GM19455 (cell line): Measurements from ENCODE around the gene EEF1A2.
"Not testable (repeated sequence)": the region's sequence is repeated elsewhere in the genome, so short reads cannot be mapped to it uniquely, and the experiment has no call there.

Experiments used
- ATAC-seq: cut with Tn5 transposase; IDR thresholded peaks from one replicate; pipeline ENCODE4 v1.9.1; 2021; ENCODE audit not compliant: unreplicated experiment

The EEF1A2 gene

GRCh38 chr20:63521602-63522001, 22.7 kb upstream of the EEF1A2 start:
- no peak for ATAC-seq

GRCh38 chr20:63520934-63521601, 22.2 kb upstream of the EEF1A2 start:
- peak; percentile 57 for ATAC-seq

- peak; percentile 65 for ATAC-seq
Measured at GRCh38 chr20:63520504-63520933, 21.6 kb upstream of the EEF1A2 start, which contains the start of gene PPDPF. Gene PPDPF (plus strand): TSS chr20:63520765. CDS start chr20:63521309, 544 bp downstream.

- ATAC-seq = peak; percentile 32
Measured at GRCh38 chr20:63519668-63520503, 21.0 kb upstream of the EEF1A2 start.

GRCh38 chr20:63518946-63519667, 20.2 kb upstream of the EEF1A2 start:
- ATAC-seq = no peak

GRCh38 chr20:63518351-63518861, 19.5 kb upstream of the EEF1A2 start:
- no peak for ATAC-seq

- no peak for ATAC-seq
Measured at GRCh38 chr20:63517376-63518309, 18.8 kb upstream of the EEF1A2 start.

- ATAC-seq = not testable (repeated sequence)
Measured at GRCh38 chr20:63514520-63514919, 15.6 kb upstream of the EEF1A2 start.

- ATAC-seq = no peak
Measured at GRCh38 chr20:63513207-63513606, 14.3 kb upstream of the EEF1A2 start.

- no peak for ATAC-seq
Measured at GRCh38 chr20:63509088-63509564, 10.2 kb upstream of the EEF1A2 start.

- no peak for ATAC-seq
Measured at GRCh38 chr20:63508072-63508768, 9.3 kb upstream of the EEF1A2 start.

- no peak for ATAC-seq
Measured at GRCh38 chr20:63507083-63507743, 8.3 kb upstream of the EEF1A2 start.

GRCh38 chr20:63505723-63506122, 6.8 kb upstream of the EEF1A2 start:
- no peak for ATAC-seq

GRCh38 chr20:63505281-63505680, 6.4 kb upstream of the EEF1A2 start:
- ATAC-seq = no peak

- no peak for ATAC-seq
Measured at GRCh38 chr20:63504642-63505041, 5.8 kb upstream of the EEF1A2 start.

GRCh38 chr20:63503524-63503923, 4.6 kb upstream of the EEF1A2 start:
- no peak for ATAC-seq

GRCh38 chr20:63502671-63503172, 3.8 kb upstream of the EEF1A2 start:
- ATAC-seq = no peak

- no peak for ATAC-seq
Measured at GRCh38 chr20:63501818-63502670, 3.2 kb upstream of the EEF1A2 start.
